B cell (primary cell): ENCODE results near the gene PHEX. TPM values are rescaled to one million over a fixed set of nuclear protein-coding genes. Genes with fewer than 3 reads are reported as not detected.

Experiments
- ATAC-seq: fragments of 200-7000 bp; cut with Tn5 transposase; one replicate; pipeline ENCODE4 v1.10.0; 2021; ENCODE audit warnings: low read depth, mild to moderate bottlenecking, moderate number of reproducible peaks, moderate library complexity
- CTCF ChIA-PET: fragments of 350-600 bp; sonication (Branson Sonifier 250); formaldehyde crosslinking; loops from one replicate; lab custom pipeline; 2021; ENCODE audit warnings: antibody characterized with exemption, inconsistent platforms; lab: Charles Lee
- POLR2A ChIA-PET: fragments of 350-600 bp; sonication (Branson Sonifier 250); formaldehyde crosslinking; loops from one replicate; lab custom pipeline; 2021; ENCODE audit warnings: antibody characterized with exemption; lab: Charles Lee
- DNase-seq: peaks from one replicate; pipeline ENCODE4 v3.0.0; 2013
- H2AFZ ChIP-seq: 2 replicates; pipeline ENCODE4 v1.6.1; 2012; ENCODE audit warnings: mild to moderate bottlenecking, low read depth, low read length; ENCODE audit not compliant: insufficient read depth, poor library complexity, severe bottlenecking
- H3K27ac ChIP-seq, 2 donors: 1 replicate in 1 of 2; 2 replicates in 1 of 2; pipeline ENCODE4 v1.5.1; 2012 to 2013; ENCODE audit warnings: low read length in 2 of 2, mild to moderate bottlenecking in 2 of 2, moderate library complexity in 1 of 2
- H3K27me3 ChIP-seq, 4 experiments: fragments of 200-600 bp in 1 of 4; sonication (generic) in 1 of 4; replicated peaks in 1 of 4; 1 replicate in 2 of 4; 2 replicates in 2 of 4; pipeline versions ENCODE4 v1.6.1 to v1.7.0; 2013 to 2016; ENCODE audit warnings: low read length in 3 of 4, mild to moderate bottlenecking in 2 of 4, mixed read lengths in 1 of 4, moderate library complexity in 1 of 4; ENCODE audit not compliant: insufficient read depth in 4 of 4, control insufficient read depth in 3 of 4; ENCODE audit errors: control extremely low read depth in 1 of 4
- H3K36me3 ChIP-seq, 2 experiments: replicated peaks in 1 of 2; 1 replicate in 1 of 2; 2 replicates in 1 of 2; pipeline versions ENCODE4 v1.6.1 to v1.7.1; 2013; ENCODE audit warnings: low read length in 1 of 2; ENCODE audit not compliant: insufficient read depth in 2 of 2, control insufficient read depth in 1 of 2; ENCODE audit errors: control extremely low read depth in 1 of 2, extremely low read depth in 1 of 2
- H3K4me1 ChIP-seq, 2 donors: fragments of 200-600 bp in 1 of 2; sonication (generic) in 1 of 2; 1 replicate in 1 of 2; 2 replicates in 1 of 2; pipeline versions ENCODE4 v1.5.1 to v1.6.1; 2013 to 2017; ENCODE audit warnings: low read length in 2 of 2; ENCODE audit not compliant: control insufficient read depth in 2 of 2, insufficient read depth in 2 of 2
- H3K4me2 ChIP-seq: replicated peaks from 2 replicates; pipeline ENCODE3; 2012; ENCODE audit warnings: mild to moderate bottlenecking, low read depth, low read length; ENCODE audit not compliant: poor library complexity, severe bottlenecking
- H3K4me3 ChIP-seq, 5 experiments: fragments of 200-600 bp in 1 of 5; sonication (generic) in 1 of 5; 1 replicate in 3 of 5; 2 replicates in 2 of 5; pipeline versions ENCODE4 v1.5.1 to v1.7.0; 2011 to 2016; ENCODE audit warnings: low read length in 4 of 5, mild to moderate bottlenecking in 4 of 5, low read depth in 2 of 5, control low read depth in 1 of 5, moderate library complexity in 1 of 5; ENCODE audit not compliant: insufficient read depth in 1 of 5; ENCODE audit errors: control extremely low read depth in 1 of 5, extremely low read depth in 1 of 5
- H3K79me2 ChIP-seq: fragments of 200-600 bp; sonication (generic); one replicate; pipeline ENCODE4 v1.6.0; 2016; ENCODE audit warnings: low read length; ENCODE audit not compliant: control insufficient read depth, insufficient read depth
- H3K9ac ChIP-seq: fragments of 200-600 bp; sonication (generic); 2 replicates; pipeline ENCODE4 v1.6.1; 2017; ENCODE audit warnings: mild to moderate bottlenecking, low read length, moderate library complexity
- H3K9me3 ChIP-seq, 3 donors: one replicate each; pipeline versions ENCODE4 v1.6.1 to v1.7.1; 2013; ENCODE audit warnings: low read length in 2 of 3; ENCODE audit not compliant: control insufficient read depth in 2 of 3, insufficient read depth in 1 of 3; ENCODE audit errors: control extremely low read depth in 1 of 3
- H4K20me1 ChIP-seq: 2 replicates; pipeline ENCODE4 v1.6.0; 2012; ENCODE audit warnings: mild to moderate bottlenecking, low read length; ENCODE audit not compliant: insufficient read depth, control insufficient read depth, poor library complexity, severe bottlenecking
- H3K27ac Mint-ChIP-seq: one replicate; pipeline ENCODE4 v1.8.0; 2021; ENCODE audit warnings: mixed read lengths
- H3K27me3 Mint-ChIP-seq: one replicate; pipeline ENCODE4 v1.8.0; 2021; ENCODE audit warnings: mixed read lengths
- H3K4me1 Mint-ChIP-seq: one replicate; pipeline ENCODE4 v1.8.0; 2021; ENCODE audit warnings: mixed read lengths
- H3K4me3 Mint-ChIP-seq: one replicate; pipeline ENCODE4 v1.8.0; 2021; ENCODE audit warnings: mixed read lengths
- H3K9me3 Mint-ChIP-seq: one replicate; pipeline ENCODE4 v1.8.0; 2022; ENCODE audit warnings: mixed read lengths; ENCODE audit not compliant: insufficient read depth
- EZH2 ChIP-seq: IDR thresholded peaks from 2 replicates; pipeline ENCODE4 v1.6.1; 2012; ENCODE audit warnings: borderline replicate concordance, low read depth, mild to moderate bottlenecking, moderate library complexity, low read length; ENCODE audit not compliant: insufficient read depth, poor library complexity, severe bottlenecking
- WGBS: methylation state at CpG from one replicate; pipeline ENCODE4 v1.1.5; 2013; ENCODE audit warnings: missing lambda C conversion rate; ENCODE audit not compliant: insufficient coverage; 5-methylcytosine and 5-hydroxymethylcytosine counted together
- intact Hi-C: fragments of 100-400 bp; cut with micrococcal nuclease; formaldehyde crosslinking; loops from one replicate; pipeline ENCODE4 v1.10.0; 2022
- polyA plus RNA-seq: library from polyadenylated mRNA; depleted of rRNA; stranded (reverse); fragments of >200 nt; gene quantifications from 2 replicates; pipeline ENCODE4 v1.2.3, GENCODE V29; 2012
- total RNA-seq, 2 donors: library from RNA; stranded (reverse); fragments of 120-200 nt in 1 of 2; gene quantifications; 1 replicate in 1 of 2; 2 replicates in 1 of 2; pipeline versions ENCODE4 v1.2.3 to v1.2.4, GENCODE V29; 2013 to 2022
- TF ChIP-seq, protein P1 (sequence below): fragments of 200-600 bp; IDR thresholded peaks from one replicate; pipeline ENCODE4 v1.8.0; 2022; ENCODE audit warnings: antibody characterized with exemption, mild to moderate bottlenecking

Gene PHEX
- total and polyA plus RNA-seq, 2 donors (not counting 1 experiment from before 2014, with no cell fraction given), result 0.01 to 0.15 TPM

- peak overlapping the region; percentile 34 for H3K4me3 Mint-ChIP-seq
- peak overlapping the region; percentile 89 for H3K27ac Mint-ChIP-seq
- H3K4me3 ChIP-seq, result no peak overlapping the region
- peak overlapping the region; percentile 29 for H2AFZ ChIP-seq
- no peak for TF ChIP-seq EZH2
- TF ChIP-seq, protein P1, sequence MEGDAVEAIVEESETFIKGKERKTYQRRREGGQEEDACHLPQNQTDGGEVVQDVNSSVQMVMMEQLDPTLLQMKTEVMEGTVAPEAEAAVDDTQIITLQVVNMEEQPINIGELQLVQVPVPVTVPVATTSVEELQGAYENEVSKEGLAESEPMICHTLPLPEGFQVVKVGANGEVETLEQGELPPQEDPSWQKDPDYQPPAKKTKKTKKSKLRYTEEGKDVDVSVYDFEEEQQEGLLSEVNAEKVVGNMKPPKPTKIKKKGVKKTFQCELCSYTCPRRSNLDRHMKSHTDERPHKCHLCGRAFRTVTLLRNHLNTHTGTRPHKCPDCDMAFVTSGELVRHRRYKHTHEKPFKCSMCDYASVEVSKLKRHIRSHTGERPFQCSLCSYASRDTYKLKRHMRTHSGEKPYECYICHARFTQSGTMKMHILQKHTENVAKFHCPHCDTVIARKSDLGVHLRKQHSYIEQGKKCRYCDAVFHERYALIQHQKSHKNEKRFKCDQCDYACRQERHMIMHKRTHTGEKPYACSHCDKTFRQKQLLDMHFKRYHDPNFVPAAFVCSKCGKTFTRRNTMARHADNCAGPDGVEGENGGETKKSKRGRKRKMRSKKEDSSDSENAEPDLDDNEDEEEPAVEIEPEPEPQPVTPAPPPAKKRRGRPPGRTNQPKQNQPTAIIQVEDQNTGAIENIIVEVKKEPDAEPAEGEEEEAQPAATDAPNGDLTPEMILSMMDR, result no peak
- no peaks in the 10 kb centered on the region for H3K27me3 Mint-ChIP-seq
- ATAC-seq, result peak; percentile 80
- CTCF ChIA-PET, result no interaction called here
- H3K79me2 ChIP-seq, result no peaks in the 10 kb centered on the region
- no peaks in the 10 kb centered on the region for H3K9me3 Mint-ChIP-seq
- no peaks in the 10 kb centered on the region for H3K9me3 ChIP-seq
- H3K27me3 ChIP-seq, result no peaks in the 10 kb centered on the region
- H3K9ac ChIP-seq, result peak overlapping the region; percentile 15
- 8% methylated on average over 3 of the region's 8 CpGs for WGBS
- H4K20me1 ChIP-seq, result no peaks in the 10 kb centered on the region
- H3K27ac ChIP-seq, result peak overlapping the region; percentile 78 to 90
- peak overlapping the region; percentile 44 for H3K4me2 ChIP-seq
- H3K4me1 Mint-ChIP-seq, result peaks cover 46% of the 10 kb centered on the region
- intact Hi-C loops, result loop anchor here (5.0 kb wide), 1 partner anchor 69 kb away; no protein-coding TSS in a partner anchor
- DNase-seq, result peak; percentile 75
- POLR2A ChIA-PET, result no interaction called here
- no peaks in the 10 kb centered on the region for H3K36me3 ChIP-seq
- peaks cover 14 to 42% of the 10 kb centered on the region in 2 donors for H3K4me1 ChIP-seq
Measured at GRCh38 chrX:21993265-21993664, 38.9 kb upstream of the PHEX start.

GRCh38 chrX:21996872-21997455 is 35.2 kb upstream of the PHEX start:
- no peak for ATAC-seq

More at GRCh38 chrX:21996872-21997455, 35.2 kb upstream of the PHEX start:
- Histone ChIP-seq H3K36me3 (no peaks in the 10 kb centered on the region), H3K4me2 (no peak overlapping the region), H3K27me3 (no peaks in the 10 kb centered on the region), H3K4me3 (no peak overlapping the region), H3K79me2 (no peaks in the 10 kb centered on the region), H2AFZ (no peak overlapping the region), H3K9ac (no peak overlapping the region), H3K27ac (no peak overlapping the region), H4K20me1 (no peaks in the 10 kb centered on the region), H3K4me1 (peaks cover 14 to 17% of the 10 kb centered on the region in 2 donors), H3K9me3 (no peaks in the 10 kb centered on the region)
- DNase-seq, result no peak
- WGBS, result 80% methylated on average over 2 of the region's 10 CpGs
- TF ChIP-seq, protein P1, result no peak
- no peak for TF ChIP-seq EZH2
- Mint-ChIP-seq H3K4me3 (no peak overlapping the region), H3K9me3 (no peaks in the 10 kb centered on the region), H3K4me1 (peaks cover 24% of the 10 kb centered on the region), H3K27ac (peak overlapping the region; percentile 74), H3K27me3 (no peaks in the 10 kb centered on the region)
- POLR2A ChIA-PET, result no interaction called here
- intact Hi-C loops, result no loop called here
- CTCF ChIA-PET, result interaction anchor here (3.2 kb wide), 1 partner anchor 12 kb away, joined by 10 read pairs; no protein-coding TSS in a partner anchor
